Measurements from ENCODE around the gene UBAC2.

DNA sequence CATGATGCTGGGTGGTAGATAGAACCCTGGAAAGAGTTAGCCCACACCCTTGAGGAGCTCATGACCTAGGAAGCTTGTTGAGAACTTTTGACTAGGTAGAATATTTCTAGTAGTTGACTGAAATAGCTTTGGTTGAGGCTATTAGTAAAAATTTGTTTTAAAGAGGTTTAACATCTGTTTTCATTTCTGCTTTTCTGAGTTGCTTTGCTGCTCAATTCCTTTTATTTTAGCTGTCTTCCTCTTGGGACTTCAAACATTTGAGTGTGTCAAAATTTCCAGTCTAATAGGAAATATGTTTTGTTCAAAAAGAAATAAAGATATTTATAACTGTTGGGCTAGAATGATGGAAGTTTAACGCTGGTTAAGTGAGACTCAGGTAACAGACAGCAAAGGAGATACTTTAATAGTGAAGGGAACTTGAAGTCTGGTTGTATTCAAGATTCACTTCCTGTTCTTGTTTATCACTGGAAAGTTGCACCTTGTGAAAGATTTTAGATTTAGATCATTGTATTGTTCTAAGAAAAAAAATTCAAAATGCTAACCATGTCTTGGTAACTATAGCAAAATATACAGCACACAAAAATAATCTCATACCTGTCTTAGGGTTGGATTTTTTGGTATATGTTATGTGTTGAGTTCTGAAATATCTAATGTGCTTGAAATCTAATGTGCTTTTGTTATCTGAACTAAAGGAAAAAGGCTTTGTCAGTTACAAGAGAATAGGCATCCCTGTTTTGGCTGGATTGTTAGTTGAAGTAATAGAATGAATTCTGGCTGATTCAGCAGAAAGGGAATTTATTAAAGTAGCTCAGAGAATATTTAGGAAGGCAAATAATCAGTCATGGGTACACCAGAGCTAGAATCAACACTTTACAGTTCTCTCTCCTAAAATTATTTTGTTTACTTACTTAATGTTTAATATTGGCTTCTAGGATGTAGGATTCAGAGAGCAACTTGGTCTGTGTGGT, 81.9 kb downstream of the UBAC2 start:
- TF ChIP-seq, protein P1, sequence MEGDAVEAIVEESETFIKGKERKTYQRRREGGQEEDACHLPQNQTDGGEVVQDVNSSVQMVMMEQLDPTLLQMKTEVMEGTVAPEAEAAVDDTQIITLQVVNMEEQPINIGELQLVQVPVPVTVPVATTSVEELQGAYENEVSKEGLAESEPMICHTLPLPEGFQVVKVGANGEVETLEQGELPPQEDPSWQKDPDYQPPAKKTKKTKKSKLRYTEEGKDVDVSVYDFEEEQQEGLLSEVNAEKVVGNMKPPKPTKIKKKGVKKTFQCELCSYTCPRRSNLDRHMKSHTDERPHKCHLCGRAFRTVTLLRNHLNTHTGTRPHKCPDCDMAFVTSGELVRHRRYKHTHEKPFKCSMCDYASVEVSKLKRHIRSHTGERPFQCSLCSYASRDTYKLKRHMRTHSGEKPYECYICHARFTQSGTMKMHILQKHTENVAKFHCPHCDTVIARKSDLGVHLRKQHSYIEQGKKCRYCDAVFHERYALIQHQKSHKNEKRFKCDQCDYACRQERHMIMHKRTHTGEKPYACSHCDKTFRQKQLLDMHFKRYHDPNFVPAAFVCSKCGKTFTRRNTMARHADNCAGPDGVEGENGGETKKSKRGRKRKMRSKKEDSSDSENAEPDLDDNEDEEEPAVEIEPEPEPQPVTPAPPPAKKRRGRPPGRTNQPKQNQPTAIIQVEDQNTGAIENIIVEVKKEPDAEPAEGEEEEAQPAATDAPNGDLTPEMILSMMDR (conservative IDR thresholded peaks at IDR 0.05; ENCODE audit: low read depth, low read length): no peak
- no peak for TF ChIP-seq EZH2 (IDR thresholded peaks at IDR 0.05; ENCODE audit: borderline replicate concordance, low read depth, low read length, poor library complexity, severe bottlenecking)
